Activated CD8-positive, alpha-beta memory T cell treated with anti-CD3 and anti-CD28 coated beads, Interleukin-2, amount 10 ng/mL, durations not matched to agents 7 days and 5 days (primary cell): Measurements from ENCODE around the gene CCL3. TPM values are rescaled to one million over a fixed set of nuclear protein-coding genes. Genes with fewer than 3 reads are reported as not detected.

Experiments
- ATAC-seq: fragments of 150-1000 bp; cut with Tn5 transposase; one replicate; pipeline ENCODE4 v1.10.0; 2021; ENCODE audit warnings: moderate library complexity
- CTCF ChIA-PET: fragments of 350-600 bp; sonication (Branson Sonifier 250); formaldehyde crosslinking; loops from one replicate; lab custom pipeline; 2021; ENCODE audit warnings: antibody characterized with exemption; lab: Charles Lee
- DNase-seq: peaks from one replicate; pipeline ENCODE4 v3.0.0-alpha.2; 2020
- H3K27ac Mint-ChIP-seq: one replicate; pipeline ENCODE4 v1.8.0; 2021; ENCODE audit warnings: mild to moderate bottlenecking, mixed read lengths
- H3K27me3 Mint-ChIP-seq: one replicate; pipeline ENCODE4 v1.8.0; 2021; ENCODE audit warnings: mixed read lengths
- H3K36me3 Mint-ChIP-seq: one replicate; pipeline ENCODE4 v1.8.0; 2021; ENCODE audit warnings: mild to moderate bottlenecking, mixed read lengths
- H3K4me1 Mint-ChIP-seq: one replicate; pipeline ENCODE4 v1.8.0; 2021; ENCODE audit warnings: mixed read lengths
- H3K4me3 Mint-ChIP-seq: one replicate; pipeline ENCODE4 v1.8.0; 2021; ENCODE audit warnings: mild to moderate bottlenecking, moderate library complexity, mixed read lengths
- H3K9me3 Mint-ChIP-seq: one replicate; pipeline ENCODE4 v1.8.0; 2022; ENCODE audit warnings: low read depth, mixed read lengths
- total RNA-seq, 2 experiments: library from RNA; stranded (reverse); gene quantifications; one replicate each; pipeline ENCODE4 v1.2.3, GENCODE V29; 2021

Gene CCL3
- total RNA-seq, 2 experiments from 2014 or later, result 77.2 to 634 TPM

DNA sequence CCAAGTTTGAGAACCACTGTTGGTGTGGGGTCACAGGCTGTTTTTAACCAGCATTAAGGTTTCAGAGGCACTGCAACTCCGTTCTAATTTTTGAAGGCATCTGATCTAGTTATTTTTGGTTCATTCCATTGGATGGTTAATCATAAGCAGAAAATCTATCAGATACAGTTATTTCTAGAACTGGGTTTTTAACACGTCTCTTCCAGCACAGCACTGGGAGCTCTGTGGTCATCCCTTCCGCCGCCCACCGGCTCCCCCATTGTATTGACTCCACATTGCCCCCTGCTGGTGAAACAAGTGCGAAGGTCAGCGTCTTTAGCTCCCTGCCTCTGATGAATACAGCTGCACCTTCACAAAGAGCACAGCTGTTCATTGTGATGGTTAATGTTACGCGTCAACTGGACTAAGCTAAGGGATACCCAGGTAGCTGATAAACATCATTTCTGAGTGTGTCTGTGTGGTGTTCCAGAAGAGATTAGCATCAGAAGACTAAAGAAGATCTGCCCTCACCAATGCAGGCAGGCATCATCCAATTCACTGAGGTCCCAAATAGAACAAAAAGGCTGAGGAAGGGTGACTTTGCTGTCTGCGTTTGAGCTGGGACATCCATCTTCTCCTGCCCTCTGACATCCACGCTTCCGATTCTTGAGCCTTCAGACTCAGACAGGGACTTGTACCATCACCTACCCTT is 17.4 kb downstream of the CCL3 start:
- Mint-ChIP-seq H3K4me1 (peaks cover 72% of the 10 kb centered on the region), H3K4me3 (peak overlapping the region; percentile 3), H3K9me3 (no peaks in the 10 kb centered on the region), H3K27ac (peak overlapping the region; percentile 63), H3K27me3 (peaks cover 7% of the 10 kb centered on the region), H3K36me3 (peaks cover 13% of the 10 kb centered on the region)
- DNase-seq (peak; percentile 88), ATAC-seq (peak; percentile 79)
- CTCF ChIA-PET, result interaction anchor here (0.7 to 9.3 kb wide), 40 partner anchors 9 to 404 kb away, joined by 3 to 103 read pairs (median 5); partner anchors contain the start of genes CCL16, CCL18, CCL3 and CCL4

DNA sequence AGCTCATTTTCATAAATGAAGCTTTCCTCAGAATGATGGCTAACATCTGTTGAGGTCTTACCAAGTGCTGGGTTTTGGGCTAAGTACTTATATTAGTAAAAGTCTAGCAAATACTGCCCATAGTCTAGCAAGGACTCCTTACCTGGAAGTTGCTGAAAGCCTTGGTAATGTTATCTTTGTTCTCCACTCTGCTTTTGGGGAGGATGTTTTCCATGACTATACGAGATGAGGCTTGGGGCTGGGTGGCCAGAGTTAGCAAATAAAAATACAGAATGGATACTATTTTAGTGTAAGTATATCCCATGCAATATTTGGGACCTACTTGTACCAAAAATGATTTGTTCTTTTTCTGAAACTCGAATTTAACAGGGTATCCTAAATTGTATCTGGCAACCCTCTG is 18.2 kb downstream of the CCL3 start:
- Mint-ChIP-seq H3K27me3 (peaks cover 6% of the 10 kb centered on the region), H3K36me3 (peaks cover 7% of the 10 kb centered on the region), H3K4me1 (peaks cover 77% of the 10 kb centered on the region), H3K9me3 (no peaks in the 10 kb centered on the region), H3K27ac (peak overlapping the region; percentile 63), H3K4me3 (no peak overlapping the region)
- CTCF ChIA-PET, result interaction anchor here (1.0 to 9.3 kb wide), 19 partner anchors 8 to 223 kb away, joined by 3 to 103 read pairs (median 5); partner anchors contain the start of genes CCL16, CCL18, CCL3 and CCL4
- DNase-seq (no peak), ATAC-seq (no peak)

GRCh38 chr17:36070427-36070826 is 19.5 kb downstream of the CCL3 start:
- H3K27ac Mint-ChIP-seq, result peak overlapping the region; percentile 48
- CTCF ChIA-PET, result interaction anchor here (0.9 to 9.3 kb wide), 5 partner anchors 11 to 101 kb away, joined by 3 to 103 read pairs (median 16); no protein-coding TSS in a partner anchor
- ATAC-seq (no peak), DNase-seq (no peak)
- H3K27me3 Mint-ChIP-seq, result no peaks in the 10 kb centered on the region
- H3K4me3 Mint-ChIP-seq, result no peak overlapping the region
- peaks cover 4% of the 10 kb centered on the region for H3K36me3 Mint-ChIP-seq
- H3K4me1 Mint-ChIP-seq, result peaks cover 84% of the 10 kb centered on the region
- no peaks in the 10 kb centered on the region for H3K9me3 Mint-ChIP-seq

DNA sequence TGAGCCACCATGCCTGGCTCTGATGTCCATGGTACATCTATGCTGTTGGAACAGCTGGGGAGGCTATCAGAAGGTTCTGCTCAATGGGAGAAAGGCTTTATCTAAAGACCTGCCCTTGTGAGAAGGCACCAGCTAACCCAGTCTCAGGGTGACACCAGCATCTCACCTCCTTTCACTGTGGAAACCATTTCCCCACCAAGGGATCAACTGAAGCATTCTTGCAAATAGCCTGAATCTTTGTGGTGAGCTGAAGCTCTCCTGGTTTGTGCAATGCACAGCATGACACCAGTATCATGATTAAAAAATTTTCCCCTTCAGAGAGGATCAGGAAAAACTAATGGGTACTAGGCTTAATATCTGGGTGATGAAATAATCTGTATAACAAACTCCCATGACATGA is 20.8 kb downstream of the CCL3 start:
- no peak overlapping the region for H3K4me3 Mint-ChIP-seq
- CTCF ChIA-PET, result interaction anchor here (1.5 to 9.3 kb wide), 5 partner anchors 9 to 100 kb away, joined by 7 to 103 read pairs (median 8); no protein-coding TSS in a partner anchor
- peaks cover 79% of the 10 kb centered on the region for H3K4me1 Mint-ChIP-seq
- DNase-seq, result no peak
- no peaks in the 10 kb centered on the region for H3K9me3 Mint-ChIP-seq
- peaks cover 2% of the 10 kb centered on the region for H3K27me3 Mint-ChIP-seq
- H3K36me3 Mint-ChIP-seq, result peaks cover 10% of the 10 kb centered on the region
- no peak for ATAC-seq
- H3K27ac Mint-ChIP-seq, result peak overlapping the region; percentile 47

GRCh38 chr17:36068524-36068923 is 21.4 kb downstream of the CCL3 start:
- Mint-ChIP-seq H3K27ac (peak overlapping the region; percentile 74), H3K4me3 (no peak overlapping the region), H3K27me3 (peaks cover 2% of the 10 kb centered on the region), H3K4me1 (peaks cover 72% of the 10 kb centered on the region), H3K9me3 (no peaks in the 10 kb centered on the region), H3K36me3 (peaks cover 13% of the 10 kb centered on the region)
- CTCF ChIA-PET, result interaction anchor here (0.8 to 9.3 kb wide), 8 partner anchors 10 to 305 kb away, joined by 3 to 103 read pairs (median 6); partner anchors contain the start of gene CCL3
- ATAC-seq, result no peak
- no peak for DNase-seq

DNA sequence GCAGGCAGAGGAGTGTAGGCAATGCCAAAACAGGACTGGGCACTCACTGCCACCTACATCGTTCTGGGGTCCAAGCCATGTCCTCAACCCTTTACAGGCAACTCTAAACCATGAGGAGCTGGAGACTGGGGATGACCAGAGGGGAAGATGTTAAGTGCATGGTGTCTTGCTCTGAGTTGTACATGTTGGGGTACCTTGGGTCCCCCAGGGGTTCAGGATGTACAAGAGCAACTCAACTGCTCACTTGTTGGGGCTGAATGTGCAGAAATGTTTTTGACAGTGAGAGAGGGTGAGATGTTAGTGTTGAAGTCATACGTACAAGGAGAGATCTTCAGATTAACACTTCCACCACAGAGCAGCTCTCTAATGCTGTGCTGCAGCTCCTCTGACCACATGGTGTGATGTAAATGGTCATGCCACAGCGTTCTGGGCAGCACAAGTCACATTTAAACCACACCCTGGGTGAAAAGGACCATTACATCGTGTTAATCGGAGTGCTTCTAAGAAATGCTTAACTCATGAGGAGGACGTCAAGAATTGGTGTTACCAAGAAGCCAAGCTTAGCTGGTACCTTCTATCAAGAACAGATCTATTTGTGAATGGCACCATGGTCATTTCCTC is 23.5 kb downstream of the CCL3 start:
- Mint-ChIP-seq H3K4me3 (peak overlapping the region; percentile 3), H3K27ac (peak overlapping the region; percentile 89), H3K9me3 (peaks cover 4% of the 10 kb centered on the region), H3K4me1 (peaks cover 54% of the 10 kb centered on the region), H3K36me3 (peaks cover 19% of the 10 kb centered on the region), H3K27me3 (peaks cover 3% of the 10 kb centered on the region)
- peak; percentile 88 for DNase-seq
- CTCF ChIA-PET, result interaction anchor here (0.8 to 3.4 kb wide), 9 partner anchors 11 to 134 kb away, joined by 3 to 17 read pairs (median 4); partner anchors contain the start of gene CCL3
- ATAC-seq, result peak; percentile 87

- Mint-ChIP-seq H3K9me3 (peaks cover 8% of the 10 kb centered on the region), H3K27ac (no peak within 1 kb of the TSS), H3K4me1 (peaks cover 30% of the 10 kb centered on the region), H3K4me3 (no peak within 1 kb of the TSS), H3K36me3 (peaks cover 22% of the 10 kb centered on the region), H3K27me3 (peaks cover 9% of the 10 kb centered on the region)
- no peak for DNase-seq
- CTCF ChIA-PET, result interaction anchor here (1.3 to 3.4 kb wide), 5 partner anchors 8 to 88 kb away, joined by 3 to 17 read pairs (median 5); partner anchors contain the start of gene CCL3
- ATAC-seq, result no peak
Measured at GRCh38 chr17:36063786-36064541, 26.0 kb downstream of the CCL3 start, which contains the start of gene CCL18. TSS of gene CCL18 (plus strand) at chr17:36064272. CDS start at chr17:36064343, 71 bp downstream.

DNA sequence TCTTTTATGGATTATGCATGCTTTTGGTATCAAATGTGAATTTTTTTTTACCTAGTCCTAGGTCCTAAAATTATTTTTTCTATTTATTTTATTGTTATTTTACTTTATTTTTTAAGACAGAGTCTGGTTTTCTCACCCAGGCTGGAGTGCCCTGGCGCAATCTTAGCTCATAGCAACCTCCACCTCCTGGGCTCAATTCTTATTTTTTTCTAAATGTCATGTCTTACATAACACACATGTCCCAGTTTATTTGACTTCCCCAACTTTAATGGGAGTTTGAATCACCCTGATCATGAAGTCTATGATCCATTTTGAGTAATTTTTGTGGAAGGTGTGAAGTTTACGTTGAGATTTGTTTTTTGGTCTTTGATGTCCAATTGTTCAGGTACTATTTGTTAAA is 29.1 kb downstream of the CCL3 start:
- peaks cover 18% of the 10 kb centered on the region for H3K36me3 Mint-ChIP-seq
- peaks cover 8% of the 10 kb centered on the region for H3K9me3 Mint-ChIP-seq
- no peak overlapping the region for H3K4me3 Mint-ChIP-seq
- peaks cover 9% of the 10 kb centered on the region for H3K27me3 Mint-ChIP-seq
- ATAC-seq (no peak), DNase-seq (no peak)
- H3K27ac Mint-ChIP-seq, result no peak overlapping the region
- CTCF ChIA-PET, result interaction anchor here (1.1 kb wide), 1 partner anchor 49 kb away, joined by 3 read pairs; no protein-coding TSS in a partner anchor
- H3K4me1 Mint-ChIP-seq, result peaks cover 9% of the 10 kb centered on the region

DNA sequence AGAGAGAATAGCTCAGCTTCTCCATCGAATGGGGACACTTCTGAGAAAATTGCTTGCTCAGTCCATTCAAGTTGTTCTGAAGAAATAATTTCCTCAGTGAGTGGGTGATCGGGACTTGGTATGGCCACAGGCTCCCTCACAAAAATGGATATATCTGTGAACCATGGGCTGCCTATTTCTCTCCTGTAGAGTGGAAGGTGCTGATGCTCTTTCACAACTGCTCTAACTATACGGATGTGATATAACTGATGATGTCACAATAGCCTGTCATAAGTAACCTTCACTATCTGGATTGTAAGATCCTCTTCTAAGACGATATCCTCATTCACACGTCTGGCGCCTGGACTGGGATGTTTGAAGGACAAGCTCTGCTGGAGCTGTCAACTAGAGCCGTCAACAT is 30.5 kb downstream of the CCL3 start:
- Mint-ChIP-seq H3K27me3 (peaks cover 7% of the 10 kb centered on the region), H3K4me1 (peaks cover 6% of the 10 kb centered on the region), H3K36me3 (peaks cover 12% of the 10 kb centered on the region), H3K4me3 (no peak overlapping the region), H3K27ac (no peak overlapping the region), H3K9me3 (peaks cover 8% of the 10 kb centered on the region)
- DNase-seq, result no peak
- no peak for ATAC-seq
- CTCF ChIA-PET, result interaction anchor here (0.8 to 1.5 kb wide), 2 partner anchors 13 to 83 kb away, joined by 3 to 8 read pairs; no protein-coding TSS in a partner anchor

- Mint-ChIP-seq H3K9me3 (peaks cover 7% of the 10 kb centered on the region), H3K27me3 (peaks cover 11% of the 10 kb centered on the region), H3K27ac (no peak overlapping the region)
Measured at GRCh38 chr17:36057911-36058310, 32.0 kb downstream of the CCL3 start.

DNA sequence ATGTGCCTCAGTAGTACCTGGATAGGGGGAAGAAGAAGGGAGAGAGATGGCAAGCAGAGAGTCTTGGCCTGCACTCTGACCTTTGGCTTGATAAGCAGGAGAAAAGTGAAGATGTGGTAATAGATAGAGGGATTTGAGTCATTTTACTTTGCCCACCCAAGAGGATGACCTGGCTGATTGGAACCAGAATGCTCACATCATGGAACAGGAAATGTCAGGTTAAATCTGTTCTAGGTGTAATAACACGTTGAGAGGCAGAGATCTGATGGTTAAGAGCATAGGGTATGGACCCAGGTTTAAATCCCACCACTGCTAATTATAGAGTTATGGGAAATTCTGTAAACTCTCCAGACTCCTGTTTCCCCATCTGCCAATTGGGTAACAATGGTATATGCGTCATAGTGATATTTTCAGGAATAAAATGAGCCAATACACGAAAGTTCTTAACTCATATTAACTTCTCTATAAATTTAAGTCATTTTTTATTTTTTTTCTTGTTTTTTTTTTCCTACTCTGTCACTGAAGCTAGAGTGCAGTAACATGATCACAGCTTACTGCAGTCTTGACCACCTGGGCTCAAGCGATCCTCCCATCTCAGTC is 33.9 kb downstream of the CCL3 start:
- peaks cover 10% of the 10 kb centered on the region for H3K36me3 Mint-ChIP-seq
- no peak for ATAC-seq
- CTCF ChIA-PET, result interaction anchor here (1.4 to 1.8 kb wide), 2 partner anchors 17 kb away, joined by 5 to 8 read pairs; no protein-coding TSS in a partner anchor
- no peak overlapping the region for H3K27ac Mint-ChIP-seq
- H3K9me3 Mint-ChIP-seq, result peaks cover 7% of the 10 kb centered on the region
- no peak overlapping the region for H3K4me3 Mint-ChIP-seq
- peaks cover 25% of the 10 kb centered on the region for H3K27me3 Mint-ChIP-seq
- no peak for DNase-seq
- peaks cover 6% of the 10 kb centered on the region for H3K4me1 Mint-ChIP-seq

More at GRCh38 chr17:36057911-36058310, 32.0 kb downstream of the CCL3 start:
- no peak overlapping the region for H3K4me3 Mint-ChIP-seq
- peaks cover 6% of the 10 kb centered on the region for H3K4me1 Mint-ChIP-seq
- ATAC-seq (no peak), DNase-seq (no peak)
- peaks cover 8% of the 10 kb centered on the region for H3K36me3 Mint-ChIP-seq
- CTCF ChIA-PET, result interaction anchor here (1.5 to 1.8 kb wide), 2 partner anchors 15 to 53 kb away, joined by 5 read pairs; no protein-coding TSS in a partner anchor

DNA sequence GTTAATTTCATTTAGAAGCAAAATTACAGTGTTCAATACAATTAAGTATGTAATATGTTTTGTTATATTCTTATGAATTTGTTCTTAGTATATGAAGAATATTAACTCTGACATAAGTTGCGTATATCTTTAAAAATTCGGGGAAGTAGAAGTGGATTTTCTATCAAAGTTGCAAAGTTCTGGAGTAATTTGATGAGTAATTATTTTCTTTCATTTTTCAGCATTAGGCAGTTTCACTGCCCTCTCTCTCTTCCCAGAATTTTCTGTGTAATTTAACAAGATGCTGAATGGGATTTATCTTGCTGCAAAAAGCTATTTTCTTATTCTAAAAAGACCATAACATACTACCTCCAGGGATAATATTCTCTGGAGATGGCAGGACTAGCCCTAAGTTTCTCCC is 34.8 kb downstream of the CCL3 start:
- CTCF ChIA-PET, result interaction anchor here (1.1 to 1.4 kb wide), 4 partner anchors 9 to 79 kb away, joined by 3 to 8 read pairs (median 4); partner anchors contain the start of gene CCL18
- DNase-seq, result no peak
- H3K36me3 Mint-ChIP-seq, result peaks cover 12% of the 10 kb centered on the region
- peaks cover 6% of the 10 kb centered on the region for H3K4me1 Mint-ChIP-seq
- no peak overlapping the region for H3K27ac Mint-ChIP-seq
- H3K27me3 Mint-ChIP-seq, result peaks cover 27% of the 10 kb centered on the region
- ATAC-seq, result no peak
- peaks cover 10% of the 10 kb centered on the region for H3K9me3 Mint-ChIP-seq
- H3K4me3 Mint-ChIP-seq, result no peak overlapping the region
